ENCODE data around the gene PTTG2.

Gene PTTG2

GRCh38 chr4:38002451-38003071 lies 42.4 kb downstream of the PTTG2 start:
- CTCF ChIA-PET: no interaction called here
- TF ChIP-seq L3MBTL2 (conservative IDR thresholded peaks at IDR 0.05) (no peak), ELF4 (IDR thresholded peaks at IDR 0.05) (no peak), CTBP1 (IDR thresholded peaks at IDR 0.05; ENCODE audit: borderline replicate concordance) (no peak), PKNOX1 (IDR thresholded peaks at IDR 0.05) (no peak), ARNT (IDR thresholded peaks at IDR 0.05) (no peak), TARDBP (IDR thresholded peaks at IDR 0.05) (no peak), LEF1 (IDR thresholded peaks at IDR 0.05; ENCODE audit: borderline replicate concordance) (no peak), NFRKB (IDR thresholded peaks at IDR 0.05) (no peak), FOXA1 (IDR thresholded peaks at IDR 0.05) (no peak), SP1 (IDR thresholded peaks at IDR 0.05) (no peak), HDGF (IDR thresholded peaks at IDR 0.05; ENCODE audit: borderline replicate concordance) (no peak), FOXM1 (IDR thresholded peaks at IDR 0.05; ENCODE audit: borderline replicate concordance) (no peak), SUZ12 (IDR thresholded peaks at IDR 0.05) (no peak), BHLHE40 (IDR thresholded peaks at IDR 0.05; ENCODE audit: borderline replicate concordance) (no peak), FOXK2 (IDR thresholded peaks at IDR 0.05) (no peak)
- POLR2A ChIA-PET: no interaction called here

GRCh38 chr4:38003102-38003501 lies 42.9 kb downstream of the PTTG2 start:
- ChIA-PET CTCF (no interaction called here), POLR2A (no interaction called here)
- no peak for DNase-seq (ENCODE audit: extremely low spot score)
- no peak for TF ChIP-seq NFRKB (IDR thresholded peaks at IDR 0.05)
- TF ChIP-seq ARNT (IDR thresholded peaks at IDR 0.05): no peak
- no peak for TF ChIP-seq LEF1 (IDR thresholded peaks at IDR 0.05; ENCODE audit: borderline replicate concordance)

More at GRCh38 chr4:38002451-38003071, 42.4 kb downstream of the PTTG2 start:
- no peak for DNase-seq (ENCODE audit: extremely low spot score)

GRCh38 chr4:38003628-38004027 lies 43.4 kb downstream of the PTTG2 start:
- no peak for DNase-seq (ENCODE audit: extremely low spot score)
- ChIA-PET POLR2A (no interaction called here), CTCF (no interaction called here)
- TF ChIP-seq LEF1 (IDR thresholded peaks at IDR 0.05; ENCODE audit: borderline replicate concordance): no peak
- no peak for TF ChIP-seq HDGF (IDR thresholded peaks at IDR 0.05; ENCODE audit: borderline replicate concordance)

GRCh38 chr4:38004062-38004461 lies 43.9 kb downstream of the PTTG2 start:
- CTCF ChIA-PET: no interaction called here
- POLR2A ChIA-PET: no interaction called here
- TF ChIP-seq CTBP1 (IDR thresholded peaks at IDR 0.05; ENCODE audit: borderline replicate concordance): no peak
- no peak for TF ChIP-seq BHLHE40 (IDR thresholded peaks at IDR 0.05; ENCODE audit: borderline replicate concordance)
- no peak for TF ChIP-seq ARNT (IDR thresholded peaks at IDR 0.05)
- TF ChIP-seq LEF1 (IDR thresholded peaks at IDR 0.05; ENCODE audit: borderline replicate concordance): no peak
- no peak for TF ChIP-seq NFRKB (IDR thresholded peaks at IDR 0.05)
- TF ChIP-seq FOXA1 (IDR thresholded peaks at IDR 0.05): no peak
- no peak for TF ChIP-seq SUZ12 (IDR thresholded peaks at IDR 0.05)
- no peak for TF ChIP-seq FOXK2 (IDR thresholded peaks at IDR 0.05)
- no peak for TF ChIP-seq TARDBP (IDR thresholded peaks at IDR 0.05)
- TF ChIP-seq SP1 (IDR thresholded peaks at IDR 0.05): no peak
- TF ChIP-seq ZNF384 (IDR thresholded peaks at IDR 0.05): no peak
- no peak for TF ChIP-seq FOXM1 (IDR thresholded peaks at IDR 0.05; ENCODE audit: borderline replicate concordance)
- TF ChIP-seq PKNOX1 (IDR thresholded peaks at IDR 0.05): no peak
- no peak for TF ChIP-seq ELF4 (IDR thresholded peaks at IDR 0.05)
- TF ChIP-seq HDGF (IDR thresholded peaks at IDR 0.05; ENCODE audit: borderline replicate concordance): no peak
- no peak for TF ChIP-seq L3MBTL2 (conservative IDR thresholded peaks at IDR 0.05)
- no peak for DNase-seq (ENCODE audit: extremely low spot score)

GRCh38 chr4:38004887-38005286 lies 44.7 kb downstream of the PTTG2 start:
- TF ChIP-seq PKNOX1 (IDR thresholded peaks at IDR 0.05): no peak
- no peak for TF ChIP-seq CTBP1 (IDR thresholded peaks at IDR 0.05; ENCODE audit: borderline replicate concordance)
- TF ChIP-seq L3MBTL2 (conservative IDR thresholded peaks at IDR 0.05): no peak
- TF ChIP-seq SUZ12 (IDR thresholded peaks at IDR 0.05): no peak
- no peak for TF ChIP-seq SP1 (IDR thresholded peaks at IDR 0.05)
- no peak for TF ChIP-seq FOXK2 (IDR thresholded peaks at IDR 0.05)
- TF ChIP-seq TARDBP (IDR thresholded peaks at IDR 0.05): no peak
- no peak for TF ChIP-seq NFRKB (IDR thresholded peaks at IDR 0.05)
- TF ChIP-seq LEF1 (IDR thresholded peaks at IDR 0.05; ENCODE audit: borderline replicate concordance): no peak
- POLR2A ChIA-PET: no interaction called here
- CTCF ChIA-PET: no interaction called here
- DNase-seq (ENCODE audit: extremely low spot score): no peak

- CTCF ChIA-PET: interaction anchor here (0.9 kb wide), 1 partner anchor 30 kb away, joined by 3 read pairs; no protein-coding TSS in a partner anchor
- POLR2A ChIA-PET: no interaction called here
- TF ChIP-seq PKNOX1 (IDR thresholded peaks at IDR 0.05) (no peak), FOXA1 (IDR thresholded peaks at IDR 0.05) (no peak), L3MBTL2 (conservative IDR thresholded peaks at IDR 0.05) (no peak), SUZ12 (IDR thresholded peaks at IDR 0.05) (no peak), NFRKB (IDR thresholded peaks at IDR 0.05) (no peak), BHLHE40 (IDR thresholded peaks at IDR 0.05; ENCODE audit: borderline replicate concordance) (no peak), ARNT (IDR thresholded peaks at IDR 0.05) (no peak), HDGF (IDR thresholded peaks at IDR 0.05; ENCODE audit: borderline replicate concordance) (no peak), SP1 (IDR thresholded peaks at IDR 0.05) (no peak), CTBP1 (IDR thresholded peaks at IDR 0.05; ENCODE audit: borderline replicate concordance) (no peak), ZNF384 (IDR thresholded peaks at IDR 0.05) (no peak), TARDBP (IDR thresholded peaks at IDR 0.05) (no peak)
Observed at GRCh38 chr4:38005637-38006036, 45.4 kb downstream of the PTTG2 start.

More at GRCh38 chr4:38005637-38006036, 45.4 kb downstream of the PTTG2 start:
- DNase-seq (ENCODE audit: extremely low spot score): no peak
